ACHN (cell line): ENCODE measurements around the gene INVS.

ENCODE experiments used
- DNase-seq: peaks from one replicate; pipeline ENCODE4 v3.0.0-alpha.2; 2015
- in situ Hi-C: cut with HindIII; loops from 2 replicates; pipeline ENCODE4 v1.10.0; 2017; ENCODE audit warnings: low sequenced_read_pairs, low pct_ligation_motif_present, low pct_unique_long_range_greater_than_20kb

Gene INVS

GRCh38 chr9:100167915-100168654 lies 69.0 kb downstream of the INVS start:
- in situ Hi-C loops: no loop called here
- DNase-seq: no peak

- no peak for DNase-seq
- in situ Hi-C loops: no loop called here
Observed at GRCh38 chr9:100170085-100170484, 71.0 kb downstream of the INVS start.

GRCh38 chr9:100170556-100170955 lies 71.5 kb downstream of the INVS start:
- in situ Hi-C loops: no loop called here

GRCh38 chr9:100186356-100186755 lies 87.3 kb downstream of the INVS start:
- no peak for DNase-seq
- in situ Hi-C loops: no loop called here

More at GRCh38 chr9:100170556-100170955, 71.5 kb downstream of the INVS start:
- DNase-seq: no peak

GRCh38 chr9:100190339-100190738 lies 91.3 kb downstream of the INVS start:
- in situ Hi-C loops: no loop called here
- no peak for DNase-seq

- DNase-seq: no peak
- in situ Hi-C loops: no loop called here
Observed at GRCh38 chr9:100191264-100191663, 92.2 kb downstream of the INVS start.

GRCh38 chr9:100193078-100193477 lies 94.0 kb downstream of the INVS start:
- DNase-seq: no peak
- in situ Hi-C loops: no loop called here

GRCh38 chr9:100196215-100196614 lies 97.2 kb downstream of the INVS start:
- no peak for DNase-seq
- in situ Hi-C loops: no loop called here

GRCh38 chr9:100196828-100197227 lies 97.8 kb downstream of the INVS start:
- in situ Hi-C loops: no loop called here
- no peak for DNase-seq

GRCh38 chr9:100197553-100197952 lies 98.5 kb downstream of the INVS start:
- in situ Hi-C loops: no loop called here
- no peak for DNase-seq

- no peak for DNase-seq
- in situ Hi-C loops: no loop called here
Observed at GRCh38 chr9:100202806-100203205, 103.8 kb downstream of the INVS start.

- DNase-seq: no peak
- in situ Hi-C loops: no loop called here
Observed at GRCh38 chr9:100204796-100205195, 105.8 kb downstream of the INVS start.

GRCh38 chr9:100206899-100207298 lies 107.9 kb downstream of the INVS start:
- in situ Hi-C loops: no loop called here
- no peak for DNase-seq

- in situ Hi-C loops: no loop called here
- DNase-seq: no peak
Observed at GRCh38 chr9:100208673-100209072, 109.6 kb downstream of the INVS start.

- in situ Hi-C loops: no loop called here
- no peak for DNase-seq
Observed at GRCh38 chr9:100211476-100211875, 112.4 kb downstream of the INVS start.

- DNase-seq: peak; percentile 53
- in situ Hi-C loops: no loop called here
Observed at GRCh38 chr9:100213730-100214477, 114.9 kb downstream of the INVS start.

- in situ Hi-C loops: no loop called here
- DNase-seq: peak; percentile 68
Observed at GRCh38 chr9:100216178-100216787, 117.2 kb downstream of the INVS start.

- no peak for DNase-seq
- in situ Hi-C loops: no loop called here
Observed at GRCh38 chr9:100217536-100217935, 118.5 kb downstream of the INVS start.

- no peak for DNase-seq
- in situ Hi-C loops: no loop called here
Observed at GRCh38 chr9:100219347-100219746, 120.3 kb downstream of the INVS start.

- in situ Hi-C loops: no loop called here
- DNase-seq: no peak
Observed at GRCh38 chr9:100220936-100221335, 121.9 kb downstream of the INVS start.
